Astrocyte of the hippocampus (primary cell): ENCODE results near the gene IER2.
"Not testable (repeated sequence)": the region's sequence is repeated elsewhere in the genome, so short reads cannot be mapped to it uniquely, and the experiment has no call there.

Experiments
- DNase-seq: peaks from one replicate; pipeline ENCODE4 v3.0.0; 2011; ENCODE audit warnings: low read depth, low spot score

IER2 gene

DNA sequence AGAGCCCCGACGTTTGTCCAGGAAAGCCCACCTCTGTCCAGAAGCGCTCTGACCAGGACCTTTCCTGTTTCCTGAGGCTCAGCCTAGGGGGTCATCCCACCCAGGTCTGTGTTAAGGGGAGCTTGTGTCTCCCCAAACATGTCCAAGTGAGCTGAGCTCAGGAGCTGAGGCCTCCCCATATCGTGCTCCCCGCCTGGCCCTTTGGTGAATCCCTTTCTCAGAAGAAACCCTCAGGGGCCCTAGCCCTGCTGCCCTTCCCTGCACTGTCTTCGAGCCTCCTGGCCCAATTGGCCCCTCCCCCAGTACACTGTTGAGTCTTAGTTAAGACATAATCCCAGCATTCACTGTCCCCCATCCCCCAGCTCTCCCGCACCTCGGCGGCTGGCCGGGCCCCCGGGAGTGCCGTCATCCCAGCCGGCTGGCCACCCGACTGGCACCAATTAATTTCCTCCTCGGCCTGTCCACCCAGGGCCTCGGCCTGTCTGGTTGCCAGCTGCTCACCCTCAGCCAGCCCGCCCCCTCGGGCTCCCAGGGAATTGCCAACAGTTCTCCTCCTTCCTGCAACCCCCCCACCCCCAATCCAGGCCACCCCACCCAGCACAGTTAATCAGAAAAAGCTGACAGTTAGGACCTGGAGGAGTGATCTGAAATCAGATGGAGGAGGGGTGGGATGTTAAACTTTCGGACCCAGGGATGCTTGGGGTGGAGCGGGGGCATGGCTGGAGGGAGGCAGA lies 13.6 kb downstream of the IER2 start:
- peak; percentile 84 for DNase-seq

DNA sequence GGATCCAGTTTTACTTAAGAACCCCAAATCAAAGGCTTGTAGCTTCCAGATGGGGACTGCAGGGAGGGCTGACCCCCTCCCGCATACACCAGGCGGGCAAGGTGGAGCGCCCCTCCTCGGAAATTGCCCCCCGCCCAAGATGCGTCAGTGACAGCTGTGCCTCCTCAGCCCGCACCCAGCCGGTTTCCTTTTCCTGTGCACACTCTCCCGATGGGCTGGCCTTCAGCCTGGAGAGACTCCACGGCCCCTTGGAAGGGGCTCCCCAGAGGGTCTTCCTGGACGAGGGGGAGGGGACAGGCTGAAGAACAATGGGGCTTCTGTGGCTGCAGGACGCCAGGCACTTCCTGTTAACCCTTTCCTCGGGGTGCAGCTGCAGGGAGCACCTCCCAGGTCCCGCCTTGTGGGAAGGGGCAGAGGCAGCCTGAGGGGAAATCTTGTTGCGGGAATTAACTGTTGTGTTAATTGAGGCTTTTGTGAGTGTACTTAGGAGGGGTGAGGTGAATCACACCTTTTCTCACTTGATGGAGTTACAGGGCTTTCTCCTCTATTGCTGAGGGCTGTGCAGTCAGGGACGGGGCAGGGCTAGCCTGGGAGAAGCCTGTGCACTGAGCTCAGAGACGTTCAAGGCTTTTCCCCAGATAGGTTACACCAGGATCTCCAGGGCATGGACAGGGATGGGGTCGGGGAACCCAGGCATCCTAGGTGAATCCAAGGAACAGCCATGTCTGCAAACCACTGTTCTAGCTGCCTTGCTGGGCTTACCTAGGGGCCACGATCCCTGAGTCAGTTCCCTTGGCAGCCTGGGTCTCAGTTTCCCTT lies 14.3 kb downstream of the IER2 start:
- DNase-seq, result peak; percentile 66

DNA sequence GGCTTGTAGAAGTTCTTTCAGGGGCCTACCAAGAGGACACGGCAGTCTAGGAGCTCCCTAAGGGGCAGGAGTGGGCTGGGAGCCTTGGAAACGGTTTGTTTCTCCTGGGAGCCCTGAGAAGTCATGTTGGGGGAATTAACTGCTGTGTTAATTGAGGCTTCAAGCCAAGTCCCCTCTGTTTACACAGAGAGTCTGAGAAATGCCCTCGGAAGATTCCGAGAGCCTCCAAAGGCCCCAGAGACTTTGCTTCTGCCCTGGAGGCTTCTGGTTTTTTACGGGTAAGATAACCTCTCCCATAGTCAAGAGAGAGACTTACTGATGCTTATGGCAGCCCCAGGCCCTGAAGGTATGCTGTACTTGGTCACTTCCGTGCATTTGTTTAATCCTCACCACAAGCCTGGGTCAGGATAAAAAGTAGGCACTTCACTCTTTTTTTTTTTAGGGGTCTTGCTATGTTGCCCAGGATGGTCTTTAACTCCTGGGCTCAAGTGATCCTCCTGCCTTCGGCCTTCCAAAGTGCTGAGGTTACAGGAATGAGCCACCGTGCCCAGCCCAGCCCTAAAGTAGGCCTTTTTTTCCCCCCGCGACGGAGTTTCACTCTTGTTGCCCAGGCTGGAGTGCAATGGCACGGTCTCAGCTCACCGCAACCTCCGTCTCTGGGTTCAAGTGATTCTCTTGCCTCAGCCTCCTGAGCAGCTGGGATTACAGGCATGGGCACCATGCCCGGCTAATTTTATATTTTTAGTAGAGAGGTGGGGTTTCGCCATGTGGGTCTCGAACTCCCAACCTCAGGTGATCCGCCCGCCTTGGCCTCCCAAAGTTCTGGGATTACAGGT lies 15.2 kb downstream of the IER2 start:
- no peak for DNase-seq

DNA sequence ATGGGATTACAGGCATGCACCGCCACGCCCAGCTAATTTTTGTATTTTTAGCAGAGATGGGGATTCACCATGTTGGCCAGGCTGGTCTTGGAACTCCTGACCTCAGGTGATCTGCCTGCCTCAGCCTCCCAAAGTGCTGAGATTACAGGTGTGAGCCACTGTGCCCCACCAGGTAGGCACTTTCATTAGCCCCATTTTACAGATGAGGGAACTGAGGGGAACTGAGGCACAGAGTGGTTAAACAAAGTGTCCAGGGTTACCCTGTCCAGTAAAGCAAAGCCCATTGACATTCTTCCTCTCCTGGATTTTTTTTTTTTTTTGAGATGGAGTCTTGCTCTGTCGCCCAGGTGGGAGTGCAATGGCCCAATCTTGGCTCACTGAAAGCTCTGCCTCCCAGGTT lies 15.9 kb downstream of the IER2 start:
- DNase-seq, result not testable (repeated sequence)

DNA sequence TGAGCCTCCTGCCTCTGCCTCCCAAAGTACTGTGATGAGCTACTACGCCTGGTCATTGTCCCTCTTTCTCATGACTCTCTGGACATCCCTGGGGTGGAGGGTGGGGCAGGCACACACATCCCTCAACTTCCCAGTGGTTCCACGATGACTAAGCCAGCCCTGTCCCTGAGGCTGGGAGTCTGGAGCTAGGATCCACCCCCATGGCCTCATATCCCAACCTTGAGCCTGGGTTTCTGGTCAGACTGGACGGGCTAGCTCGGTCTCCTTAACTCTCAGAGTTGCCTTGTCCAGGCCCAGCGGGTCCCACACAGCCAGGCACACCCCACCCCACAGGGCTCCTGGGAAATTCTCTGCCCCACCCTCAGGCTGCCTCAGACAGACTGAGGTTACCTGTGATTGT lies 19.6 kb downstream of the IER2 start:
- DNase-seq, result no peak

DNA sequence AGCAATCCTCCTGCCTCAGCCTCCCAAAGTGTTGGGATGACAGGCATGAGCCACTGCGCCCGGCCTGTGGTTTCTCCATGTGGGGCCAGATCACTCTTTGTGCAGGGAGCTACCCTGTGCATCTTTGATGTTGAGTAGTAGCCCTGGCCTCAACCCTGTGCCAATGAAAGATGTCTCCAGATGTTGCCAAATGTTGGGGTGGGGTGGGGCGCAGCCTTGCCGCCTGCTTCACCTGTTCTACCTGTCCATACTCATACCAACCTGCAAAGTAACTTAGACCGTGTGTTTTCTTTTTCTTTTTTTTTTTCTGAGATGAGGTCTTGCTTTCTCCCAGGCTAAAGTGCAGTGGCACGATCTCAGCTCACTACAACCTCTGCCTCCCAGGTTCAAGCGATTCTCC lies 20.9 kb downstream of the IER2 start:
- DNase-seq, result no peak

DNA sequence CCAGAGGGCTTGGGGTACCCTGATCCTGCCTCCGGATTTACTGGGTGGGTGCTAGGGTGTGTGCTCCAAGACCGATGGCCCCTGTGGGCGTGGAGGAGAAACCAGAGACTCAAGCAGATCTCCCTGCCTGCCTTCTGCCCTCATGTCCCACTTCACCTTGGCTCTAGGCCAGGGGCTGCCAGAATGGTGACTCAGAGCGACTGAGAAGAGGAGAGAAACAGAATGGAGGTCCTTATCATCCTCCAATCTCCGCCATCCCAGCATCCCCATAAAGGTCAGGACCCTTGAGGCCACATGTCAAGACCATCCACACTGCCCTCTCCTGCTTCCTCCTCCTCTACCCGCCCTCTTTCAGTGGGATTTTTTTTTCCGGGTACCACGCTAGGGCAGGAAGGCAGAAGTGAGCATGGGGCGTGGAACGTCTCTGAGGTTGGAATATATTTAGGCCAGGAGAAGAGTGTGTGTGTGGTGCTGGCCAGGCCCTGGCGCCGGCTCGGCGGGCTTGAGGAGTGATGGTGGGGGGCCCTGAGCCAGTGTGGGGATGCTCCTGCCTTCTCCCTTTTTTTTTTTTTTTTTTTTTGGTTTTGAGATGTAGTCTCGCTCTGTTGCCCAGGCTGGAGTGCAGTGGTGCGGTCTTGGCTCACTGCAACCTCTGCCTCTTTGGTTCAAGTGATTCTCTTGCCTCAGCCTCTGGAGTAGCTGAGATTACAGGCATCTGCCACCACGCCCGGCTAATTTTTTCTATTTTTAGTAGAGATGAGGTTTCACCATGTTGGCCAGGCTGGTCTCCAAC lies 22.3 kb downstream of the IER2 start:
- peak; percentile 91 for DNase-seq

DNA sequence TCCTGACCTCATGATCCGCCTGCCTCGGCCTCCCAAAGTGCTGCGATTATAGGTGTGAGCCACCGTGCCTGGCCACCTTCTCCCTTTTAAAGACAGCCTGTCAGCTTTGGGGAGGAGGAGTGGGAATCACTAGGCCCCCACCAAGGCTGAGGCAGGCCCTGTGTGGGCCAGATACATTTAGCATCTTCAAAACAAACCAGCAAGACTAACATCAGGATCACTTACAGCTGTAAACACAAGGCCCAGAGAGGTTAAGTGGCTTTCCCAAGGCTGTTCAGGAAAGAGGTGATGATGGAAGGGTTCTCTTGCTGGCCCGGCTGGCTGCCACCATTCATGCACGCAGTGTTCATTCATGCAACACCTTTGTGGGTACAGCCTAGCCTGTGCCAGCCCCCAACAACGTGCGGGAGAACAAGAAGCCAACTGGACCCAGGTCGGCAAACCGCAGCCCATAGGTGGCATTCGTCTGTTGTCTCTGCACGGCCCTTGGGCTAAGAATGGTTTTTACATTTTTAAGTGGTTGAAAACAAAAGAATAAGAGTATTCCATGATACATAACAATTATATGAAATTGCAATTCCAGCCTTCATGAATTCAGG lies 23.0 kb downstream of the IER2 start:
- DNase-seq, result no peak

DNA sequence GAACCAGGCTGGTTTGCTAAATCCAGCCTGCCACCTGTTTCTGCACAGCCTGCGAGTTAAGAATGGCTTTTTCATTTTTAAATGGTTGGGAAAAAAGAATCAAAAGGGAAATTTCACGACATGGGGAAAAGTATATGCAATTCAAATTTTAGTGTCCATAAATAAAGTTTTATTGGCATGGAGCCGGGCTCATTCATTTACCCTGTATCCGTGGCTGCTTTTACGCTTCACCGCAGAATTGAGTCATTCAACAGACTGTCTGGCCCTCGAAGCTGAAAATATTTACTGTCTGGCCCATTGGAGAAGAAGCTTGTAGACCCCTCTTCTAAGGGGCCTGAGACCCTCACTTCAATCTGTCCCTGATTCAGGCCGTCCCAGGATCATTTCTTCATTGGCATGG lies 26.1 kb downstream of the IER2 start:
- peak; percentile 41 for DNase-seq

DNA sequence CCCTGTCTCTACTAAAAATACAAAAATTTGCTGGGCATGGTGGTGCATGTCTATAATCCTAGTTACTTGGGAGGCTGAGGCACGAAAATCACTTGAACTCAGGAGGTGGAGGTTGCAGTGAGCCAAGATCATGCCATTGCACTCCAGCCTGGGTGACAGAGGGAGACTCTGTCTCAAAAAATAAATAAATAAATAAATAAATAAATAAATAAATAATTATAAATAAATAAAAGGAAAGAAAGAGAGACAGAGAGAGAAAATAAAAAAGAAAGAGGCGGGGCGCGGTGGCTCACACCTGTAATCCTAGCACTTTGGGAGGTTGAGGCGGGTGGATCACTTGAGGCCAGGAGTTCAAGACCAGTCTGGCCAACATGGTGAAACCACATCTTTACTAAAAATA lies 27.4 kb downstream of the IER2 start:
- not testable (repeated sequence) for DNase-seq

DNA sequence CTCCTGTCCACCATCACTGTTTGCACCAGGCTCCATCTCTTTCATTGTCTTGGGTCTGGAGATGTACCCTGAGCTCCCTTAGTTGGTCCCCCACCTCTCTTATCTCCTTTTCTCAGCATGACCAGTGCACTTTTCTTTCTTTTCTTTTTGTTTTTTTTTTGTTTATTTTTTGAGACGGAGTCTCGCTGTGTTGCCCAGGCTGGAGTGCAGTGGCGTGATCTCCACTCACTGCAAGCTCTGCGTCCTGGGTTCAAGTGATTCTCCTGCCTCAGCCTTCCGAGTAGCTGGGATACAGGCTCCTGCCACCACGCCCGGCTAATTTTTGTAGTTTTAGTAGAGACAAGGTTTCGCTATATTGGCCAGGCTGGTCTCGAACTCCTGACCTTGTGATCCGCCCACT lies 28.1 kb downstream of the IER2 start:
- not testable (repeated sequence) for DNase-seq

DNA sequence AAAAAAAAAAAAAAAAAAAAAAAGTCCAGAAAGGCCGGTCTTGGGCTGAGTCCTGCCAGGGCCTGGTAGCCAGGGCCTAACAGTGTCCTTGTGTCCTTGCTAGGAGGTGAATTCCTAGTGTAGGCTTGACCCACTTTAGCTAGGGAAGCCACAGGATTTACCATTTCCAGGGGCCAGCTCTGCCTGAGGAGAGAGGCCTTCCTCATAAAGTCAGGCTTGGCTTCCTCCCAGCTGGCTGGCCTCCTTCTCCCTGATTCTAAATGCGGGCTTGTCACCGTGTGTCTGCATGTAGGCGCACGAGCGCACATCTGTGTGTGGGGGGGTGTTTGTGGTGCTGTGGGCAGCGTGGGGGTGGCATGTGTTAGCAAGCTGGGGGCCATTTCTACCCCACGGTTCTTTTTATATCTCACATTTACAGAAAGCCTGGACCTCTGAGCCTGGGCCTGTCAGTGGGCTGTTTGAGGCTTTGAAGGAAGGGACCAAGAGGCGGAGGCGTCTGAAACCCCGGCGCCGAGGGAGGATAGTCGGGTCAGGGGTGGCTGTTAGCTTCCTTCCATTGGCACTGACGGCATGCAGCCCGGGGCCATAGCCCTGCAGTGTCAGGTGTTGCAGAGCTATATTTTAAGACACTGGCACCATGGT lies 31.7 kb downstream of the IER2 start:
- peak; percentile 75 for DNase-seq

DNA sequence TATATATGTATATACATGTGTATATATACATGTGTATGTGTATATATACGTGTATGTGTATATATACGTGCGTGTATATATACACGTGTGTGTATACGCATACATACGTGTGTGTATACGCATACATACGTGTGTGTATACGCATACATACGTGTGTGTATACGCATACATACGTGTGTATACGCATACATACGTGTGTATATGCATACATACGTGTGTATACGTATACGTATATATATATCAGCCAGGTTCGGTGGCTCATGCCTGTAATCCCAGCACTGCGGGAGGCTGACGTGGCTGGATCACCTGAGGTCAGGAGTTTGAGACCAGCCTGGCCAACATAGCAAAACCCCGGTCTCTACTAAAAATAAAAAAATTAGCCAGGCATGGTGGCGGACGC lies 34.7 kb downstream of the IER2 start:
- not testable (repeated sequence) for DNase-seq

DNA sequence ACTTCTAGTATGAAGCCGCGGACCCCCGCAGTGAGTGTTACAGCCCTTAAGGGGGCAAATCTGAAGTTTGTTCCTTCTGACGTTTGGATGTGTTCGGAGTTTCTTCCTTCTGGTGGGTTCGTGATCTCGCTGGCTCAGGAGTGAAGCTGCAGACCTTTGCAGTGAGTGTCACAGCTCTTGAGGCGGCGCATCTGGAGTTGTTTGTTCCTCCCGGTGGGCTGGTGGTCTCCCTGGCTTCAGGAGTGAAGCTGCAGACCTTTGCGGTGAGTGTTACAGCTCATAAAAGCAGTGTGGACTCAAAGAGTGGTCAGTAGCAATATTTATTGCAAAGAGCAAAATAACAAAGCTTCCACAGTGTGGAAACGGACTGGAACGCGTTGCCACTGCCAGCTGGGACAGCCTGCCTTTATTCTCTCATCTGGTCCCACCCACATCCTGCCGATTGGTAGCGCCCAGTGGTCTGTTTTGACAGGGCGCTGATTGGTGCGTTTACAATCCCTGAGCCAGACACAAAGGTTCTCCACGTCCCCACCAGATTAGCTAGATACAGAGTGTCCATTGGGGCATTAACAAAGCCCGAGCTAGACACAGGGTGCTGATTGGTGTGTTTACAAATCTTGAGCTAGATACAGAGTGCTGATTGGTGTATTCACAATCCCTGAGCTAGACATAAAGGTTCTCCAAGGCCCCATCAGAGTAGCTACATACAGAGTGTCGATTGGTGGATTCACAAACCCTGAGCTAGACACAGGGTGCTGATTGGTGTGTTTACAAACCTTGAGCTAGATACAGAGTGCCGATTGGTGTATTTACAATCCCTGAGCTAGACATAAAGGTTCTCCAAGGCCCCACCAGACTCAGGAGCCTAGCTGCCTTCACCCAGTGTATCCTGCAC lies 35.8 kb downstream of the IER2 start:
- not testable (repeated sequence) for DNase-seq

DNA sequence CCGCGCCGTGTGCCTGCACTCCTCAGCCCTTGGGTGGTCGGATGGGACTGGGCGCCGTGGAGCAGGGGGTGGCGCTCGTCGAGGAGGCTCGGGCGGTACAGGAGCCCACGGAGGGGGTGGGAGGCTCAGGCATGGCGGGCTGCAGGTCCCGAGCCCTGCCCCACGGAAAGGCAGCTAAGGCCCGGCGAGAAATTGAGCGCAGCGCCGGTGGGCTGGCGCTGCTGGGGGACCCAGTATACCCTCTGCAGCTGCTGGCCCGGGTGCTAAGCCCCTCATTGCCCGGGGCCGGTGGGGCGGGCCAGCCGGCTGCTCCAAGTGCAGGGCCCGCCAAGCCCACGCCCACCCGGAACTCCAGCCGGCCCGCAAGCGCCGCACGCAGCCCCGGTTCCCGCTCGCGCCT lies 36.5 kb downstream of the IER2 start:
- not testable (repeated sequence) for DNase-seq

DNA sequence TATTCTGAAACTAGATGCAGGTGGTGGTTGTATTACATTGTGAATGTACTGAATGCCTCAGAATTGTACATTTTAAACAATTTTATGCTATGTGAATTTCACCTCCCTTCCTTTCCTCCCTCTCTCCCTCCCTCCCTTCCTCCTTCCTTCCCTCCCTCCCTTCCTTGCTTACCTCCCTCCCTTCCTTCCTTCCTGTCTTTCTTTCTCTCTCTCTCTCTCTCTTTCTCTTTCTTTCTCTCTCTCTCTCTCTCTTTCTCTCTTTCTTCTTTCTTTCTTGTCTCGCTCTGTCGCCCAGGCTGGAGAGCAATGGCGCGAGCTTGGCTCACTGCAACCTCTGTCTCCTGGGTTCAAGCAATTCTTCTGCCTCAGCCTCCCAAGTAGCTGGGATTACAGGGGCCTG lies 37.2 kb downstream of the IER2 start:
- no peak for DNase-seq

DNA sequence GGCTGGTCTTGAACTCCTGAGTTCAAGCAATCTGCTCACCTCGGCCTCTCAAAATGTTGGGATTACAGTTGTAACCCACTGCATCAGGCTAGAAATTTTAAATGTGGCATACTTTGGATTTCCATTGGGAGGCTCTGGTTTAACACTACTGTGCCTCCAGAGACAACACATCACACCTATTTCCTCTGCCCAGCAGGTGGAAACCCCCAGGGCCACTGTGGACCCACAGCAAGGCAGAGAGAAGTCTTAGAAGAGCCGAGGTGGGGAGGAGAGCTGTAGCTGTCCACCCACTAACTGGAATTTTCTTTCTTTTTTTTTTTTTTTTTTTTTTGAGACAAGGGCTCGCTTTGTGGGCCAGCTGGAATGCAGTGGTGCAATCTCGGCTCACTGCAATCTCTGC lies 39.4 kb downstream of the IER2 start:
- DNase-seq, result no peak

DNA sequence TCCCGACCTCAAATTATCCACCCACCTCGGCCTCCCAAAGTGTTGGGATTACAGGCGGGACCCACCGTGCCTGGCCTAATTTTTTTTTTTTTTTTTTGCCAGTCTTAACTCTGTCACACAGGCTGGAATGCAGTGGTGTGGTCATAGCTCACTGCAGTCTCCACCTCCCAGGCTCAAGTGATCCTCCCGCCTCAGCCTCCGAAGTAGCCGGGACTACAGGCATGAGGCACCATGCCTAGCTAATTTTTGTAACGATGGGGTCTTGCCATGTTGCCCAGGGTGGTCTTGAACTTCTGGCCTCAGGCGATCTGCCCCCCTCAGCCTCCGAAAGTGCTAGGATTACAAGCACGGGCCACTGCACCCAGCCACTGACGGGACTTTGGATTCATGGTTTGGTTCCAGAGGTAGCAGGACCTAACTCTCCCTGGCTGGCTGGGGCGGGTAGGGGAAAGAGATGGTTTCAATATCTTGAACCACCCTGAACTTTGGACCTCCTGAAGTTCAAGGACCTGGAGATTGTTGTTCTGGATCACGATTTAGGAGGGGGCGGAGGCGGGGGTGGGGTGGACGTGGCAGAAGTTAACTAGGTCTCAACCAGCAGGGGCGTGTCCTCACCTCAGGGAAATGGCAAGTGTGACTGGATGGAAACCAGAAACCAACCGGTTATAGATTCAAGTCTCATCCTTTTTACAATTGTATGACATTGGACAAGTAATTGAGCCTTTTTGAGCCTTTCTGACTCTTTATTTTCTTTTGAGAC lies 40.8 kb downstream of the IER2 start:
- no peak for DNase-seq

DNA sequence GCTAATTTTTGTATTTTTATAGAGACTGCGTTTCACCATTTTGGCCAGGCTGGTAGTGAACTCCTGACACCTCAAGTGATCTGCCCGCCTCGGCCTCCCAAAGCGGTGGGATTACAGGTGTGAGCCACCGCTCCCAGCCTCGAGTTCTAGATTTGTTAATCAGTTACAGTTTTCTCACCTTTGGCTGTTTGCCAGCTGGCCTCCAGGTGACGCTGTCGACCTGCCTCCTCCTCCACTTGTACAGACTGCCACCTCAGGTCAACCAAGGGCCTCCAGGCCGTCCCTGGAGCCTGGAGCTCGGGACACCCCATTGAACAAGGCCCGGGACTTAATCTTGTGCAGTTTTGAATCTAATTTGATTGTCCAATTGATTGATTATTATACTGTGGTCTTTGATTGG lies 45.5 kb downstream of the IER2 start:
- no peak for DNase-seq
